Neural cell (in vitro differentiated cells): ENCODE results near the gene UGGT2.

Experiments used
- EP300 ChIP-seq: fragments of 450-650 bp; conservative IDR thresholded peaks from 2 replicates; pipeline ENCODE4 v1.6.1; 2014; ENCODE audit warnings: antibody characterized with exemption, mild to moderate bottlenecking, moderate library complexity; ENCODE audit not compliant: poor library complexity, severe bottlenecking
- EZH2 ChIP-seq: fragments of 200-600, 300-800 bp; shearing (Covaris generic), sonication (generic); IDR thresholded peaks from 2 replicates; pipeline ENCODE4 v1.6.1; 2014; ENCODE audit warnings: antibody characterized with exemption, low read length, borderline replicate concordance, mild to moderate bottlenecking; ENCODE audit not compliant: insufficient read depth, poor library complexity, severe bottlenecking
- POLR2AphosphoS5 ChIP-seq: IDR thresholded peaks from 2 replicates; pipeline ENCODE4 v1.6.1; 2012
- RAD21 ChIP-seq: fragments of 450-650 bp; conservative IDR thresholded peaks from 2 replicates; pipeline ENCODE4 v1.6.1; 2014; ENCODE audit warnings: antibody characterized with exemption, mild to moderate bottlenecking, moderate library complexity
- TAF1 ChIP-seq: IDR thresholded peaks from 2 replicates; pipeline ENCODE4 v1.6.1; 2012; ENCODE audit warnings: low read depth
- TF ChIP-seq, protein P1 (sequence below): fragments of 450-650 bp; IDR thresholded peaks from 2 replicates; pipeline ENCODE4 v1.5.1; 2014; ENCODE audit warnings: antibody characterized with exemption, mild to moderate bottlenecking, moderate library complexity; ENCODE audit not compliant: poor library complexity, severe bottlenecking

DNA sequence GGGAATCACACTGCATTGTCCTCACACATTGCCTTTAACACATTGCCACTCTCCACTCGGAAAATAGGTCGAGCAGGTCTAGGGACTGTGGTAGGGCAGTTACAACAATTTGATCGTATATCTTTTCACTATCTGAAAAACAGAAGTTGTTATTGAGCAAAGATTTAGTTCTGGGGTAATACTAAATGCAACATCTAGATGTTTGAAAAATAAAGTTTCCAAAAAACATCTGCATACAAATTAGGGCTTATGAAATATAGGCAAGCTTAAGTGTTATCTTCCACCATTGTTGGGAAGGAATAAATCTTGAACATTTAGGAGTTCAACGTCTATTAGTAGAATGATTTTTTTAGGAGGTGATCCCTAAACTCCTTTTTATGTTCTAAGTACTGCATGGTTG, 35.9 kb upstream of the UGGT2 start:
- TF ChIP-seq, protein P1, sequence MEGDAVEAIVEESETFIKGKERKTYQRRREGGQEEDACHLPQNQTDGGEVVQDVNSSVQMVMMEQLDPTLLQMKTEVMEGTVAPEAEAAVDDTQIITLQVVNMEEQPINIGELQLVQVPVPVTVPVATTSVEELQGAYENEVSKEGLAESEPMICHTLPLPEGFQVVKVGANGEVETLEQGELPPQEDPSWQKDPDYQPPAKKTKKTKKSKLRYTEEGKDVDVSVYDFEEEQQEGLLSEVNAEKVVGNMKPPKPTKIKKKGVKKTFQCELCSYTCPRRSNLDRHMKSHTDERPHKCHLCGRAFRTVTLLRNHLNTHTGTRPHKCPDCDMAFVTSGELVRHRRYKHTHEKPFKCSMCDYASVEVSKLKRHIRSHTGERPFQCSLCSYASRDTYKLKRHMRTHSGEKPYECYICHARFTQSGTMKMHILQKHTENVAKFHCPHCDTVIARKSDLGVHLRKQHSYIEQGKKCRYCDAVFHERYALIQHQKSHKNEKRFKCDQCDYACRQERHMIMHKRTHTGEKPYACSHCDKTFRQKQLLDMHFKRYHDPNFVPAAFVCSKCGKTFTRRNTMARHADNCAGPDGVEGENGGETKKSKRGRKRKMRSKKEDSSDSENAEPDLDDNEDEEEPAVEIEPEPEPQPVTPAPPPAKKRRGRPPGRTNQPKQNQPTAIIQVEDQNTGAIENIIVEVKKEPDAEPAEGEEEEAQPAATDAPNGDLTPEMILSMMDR: no peak
- no peak for TF ChIP-seq POLR2AphosphoS5
- TF ChIP-seq EP300: no peak
- TF ChIP-seq EZH2: no peak
- no peak for TF ChIP-seq RAD21
- TF ChIP-seq TAF1: no peak
